A549 (cell line): ENCODE results near the gene SLC36A4. TPM values are rescaled to one million over a fixed set of nuclear protein-coding genes. Genes with fewer than 3 reads are reported as not detected.

Experiments
- ATAC-seq, 2 experiments: fragments of 200-7000 bp in 1 of 2; fragments of >200 bp in 1 of 2; cut with Nextera tagmentation in 1 of 2; cut with Tn5 transposase in 1 of 2; 3 replicates each; pipeline versions ENCODE4 v1.8.0 to v1.9.1; 2018 to 2020; ENCODE audit warnings: mild to moderate bottlenecking in 1 of 2, moderate library complexity in 1 of 2
- CTCF ChIA-PET: fragments of 300-600 bp; sonication (Branson Sonifier 250); formaldehyde crosslinking; extraction: SDS; loops from one replicate; lab custom pipeline; 2021; ENCODE audit warnings: antibody characterized with exemption, inconsistent platforms; lab: Yijun Ruan, JAX
- POLR2A ChIA-PET: fragments of 350-600 bp; formaldehyde crosslinking; extraction: SDS; loops from one replicate; lab custom pipeline; 2021; ENCODE audit warnings: antibody characterized with exemption, inconsistent platforms; lab: Yijun Ruan, JAX
- DNase-seq, 2 experiments: peaks; one replicate each; pipeline versions ENCODE4 v3.0.0 to v3.0.0-alpha.2; 2011 to 2016; ENCODE audit warnings: low read depth in 1 of 2, low spot score in 1 of 2
- FAIRE-seq: peaks from 2 replicates; lab custom pipeline; 2011; peaks lifted over from hg19 to GRCh38; lab: Jason Lieb, UNC
- H3K27ac ChIP-seq, 2 experiments: fragments of >200 bp; sonication (Bioruptor Twin); formaldehyde crosslinking; 3 replicates each; pipeline ENCODE4 v1.5.1; 2016 to 2017
- H3K4me1 ChIP-seq: fragments of >200 bp; sonication (Bioruptor Twin); formaldehyde crosslinking; 3 replicates; pipeline ENCODE4 v1.6.1; 2016
- H3K4me2 ChIP-seq: fragments of >200 bp; sonication (Bioruptor Twin); formaldehyde crosslinking; 3 replicates; pipeline ENCODE4 v1.6.1; 2016
- H3K4me3 ChIP-seq: fragments of >200 bp; sonication (Bioruptor Twin); formaldehyde crosslinking; 3 replicates; pipeline ENCODE4 v1.5.1; 2016
- H3K9me3 ChIP-seq: fragments of >200 bp; sonication (Bioruptor Twin); formaldehyde crosslinking; 3 replicates; pipeline ENCODE4 v1.6.1; 2016
- CEBPB ChIP-seq, 2 experiments: fragments of >200 bp in 1 of 2; sonication (Bioruptor Twin) in 1 of 2; formaldehyde crosslinking in 1 of 2; IDR thresholded peaks; 2 replicates each; pipeline ENCODE4 v1.6.1; 2012 to 2016
- CHD4 ChIP-seq: fragments of 200-600 bp; sonication (generic); IDR thresholded peaks from 2 replicates; pipeline ENCODE4 v1.6.1; 2016; ENCODE audit warnings: antibody characterized with exemption, mild to moderate bottlenecking, borderline replicate concordance
- EHMT2 ChIP-seq: fragments of 200-600 bp; sonication (generic); IDR thresholded peaks from 2 replicates; pipeline ENCODE4 v1.6.1; 2016; ENCODE audit warnings: antibody characterized with exemption, low read depth, mild to moderate bottlenecking, moderate library complexity
- FOSB ChIP-seq: fragments of 250-450 bp; sonication (Bioruptor Pico); IDR thresholded peaks from 2 replicates; pipeline ENCODE4 v1.5.0; 2020; ENCODE audit warnings: mild to moderate bottlenecking, moderate library complexity
- FOXS1 ChIP-seq: fragments of 250-450 bp; sonication (Bioruptor Pico); IDR thresholded peaks from 2 replicates; pipeline ENCODE4 v1.5.0; 2020; ENCODE audit warnings: mild to moderate bottlenecking, moderate library complexity
- GATA3 ChIP-seq: IDR thresholded peaks from 2 replicates; pipeline ENCODE4 v1.6.1; 2012; ENCODE audit warnings: borderline replicate concordance
- HOXB5 ChIP-seq: fragments of 250-450 bp; sonication (Bioruptor Pico); IDR thresholded peaks from 2 replicates; pipeline ENCODE4 v1.5.0; 2020; ENCODE audit warnings: mild to moderate bottlenecking, moderate library complexity
- KDM5A ChIP-seq: fragments of 200-600 bp; sonication (generic); IDR thresholded peaks from 2 replicates; pipeline ENCODE4 v1.6.1; 2016; ENCODE audit warnings: antibody characterized with exemption, mild to moderate bottlenecking
- MAFK ChIP-seq: fragments of 450-650 bp; IDR thresholded peaks from 2 replicates; pipeline ENCODE4 v1.6.1; 2014; ENCODE audit not compliant: partially characterized antibody
- MYC ChIP-seq: IDR thresholded peaks from 2 replicates; pipeline ENCODE4 v1.6.1; 2012; ENCODE audit warnings: mild to moderate bottlenecking, inconsistent platforms, low read length, improper control_type of control experiment, borderline replicate concordance
- NFE2L2 ChIP-seq: fragments of 150-350 bp; conservative IDR thresholded peaks from 2 replicates; pipeline ENCODE4 v1.6.1; 2014; ENCODE audit warnings: low read length
- NPAS2 ChIP-seq: fragments of 250-450 bp; sonication (Bioruptor Pico); IDR thresholded peaks from 2 replicates; pipeline ENCODE4 v1.8.0; 2022; ENCODE audit warnings: mild to moderate bottlenecking, moderate library complexity, borderline replicate concordance
- RCOR1 ChIP-seq: fragments of 150-350 bp; IDR thresholded peaks from 2 replicates; pipeline ENCODE4 v1.6.1; 2014; ENCODE audit warnings: antibody characterized with exemption, low read length, low read depth
- RFX5 ChIP-seq: fragments of 450-650 bp; IDR thresholded peaks from 2 replicates; pipeline ENCODE4 v1.7.1; 2014; ENCODE audit warnings: antibody characterized with exemption, mild to moderate bottlenecking, moderate library complexity
- TFCP2L1 ChIP-seq: fragments of 250-450 bp; sonication (Bioruptor Pico); IDR thresholded peaks from 2 replicates; pipeline ENCODE4 v1.5.0; 2021; ENCODE audit warnings: mild to moderate bottlenecking
- ZFP36 ChIP-seq: fragments of 450-650 bp; IDR thresholded peaks from 2 replicates; pipeline ENCODE4 v1.6.1; 2014; ENCODE audit warnings: borderline replicate concordance; ENCODE audit not compliant: partially characterized antibody
- ZNF302 ChIP-seq: fragments of 250-450 bp; sonication (Bioruptor Pico); IDR thresholded peaks from 2 replicates; pipeline ENCODE4 v1.9.0; 2021; ENCODE audit warnings: inconsistent platforms, mild to moderate bottlenecking, moderate library complexity
- ZSCAN20 ChIP-seq: fragments of 250-450 bp; sonication (Bioruptor Pico); IDR thresholded peaks from 2 replicates; pipeline ENCODE4 v1.8.0; 2022; ENCODE audit warnings: mild to moderate bottlenecking, moderate library complexity
- WGBS: methylation state at CpG from one replicate; pipeline ENCODE4 v1.1.6; 2017; ENCODE audit errors: missing lambda C conversion rate; 5-methylcytosine and 5-hydroxymethylcytosine counted together
- polyA plus RNA-seq, 4 experiments: library from polyadenylated mRNA; depleted of rRNA in 3 of 4; stranded (reverse); fragments of >200 nt; fragmentation: RNase III in 1 of 4; extraction: RNeasy Plus Mini Kit Qiagen cat#74134 plus additional on column Dnase treatment in 1 of 4; gene quantifications; 2 replicates in 3 of 4; 3 replicates in 1 of 4; pipeline ENCODE4 v1.2.3, GENCODE V29; 2011 to 2017
- TF ChIP-seq, protein P1 (sequence below): IDR thresholded peaks from 2 replicates; pipeline ENCODE4 v1.6.1; 2012; ENCODE audit warnings: low read depth, borderline replicate concordance
- TF ChIP-seq, protein P2 (sequence below): fragments of 250-450 bp; sonication (Bioruptor Pico); IDR thresholded peaks from 2 replicates; pipeline ENCODE4 v1.5.0; 2021; ENCODE audit warnings: mild to moderate bottlenecking, moderate library complexity, borderline replicate concordance

SLC36A4 gene
- polyA plus RNA-seq, 2 of the 4 experiments (the other 2 are of a cell fraction): 24.1 to 30.5 TPM

DNA sequence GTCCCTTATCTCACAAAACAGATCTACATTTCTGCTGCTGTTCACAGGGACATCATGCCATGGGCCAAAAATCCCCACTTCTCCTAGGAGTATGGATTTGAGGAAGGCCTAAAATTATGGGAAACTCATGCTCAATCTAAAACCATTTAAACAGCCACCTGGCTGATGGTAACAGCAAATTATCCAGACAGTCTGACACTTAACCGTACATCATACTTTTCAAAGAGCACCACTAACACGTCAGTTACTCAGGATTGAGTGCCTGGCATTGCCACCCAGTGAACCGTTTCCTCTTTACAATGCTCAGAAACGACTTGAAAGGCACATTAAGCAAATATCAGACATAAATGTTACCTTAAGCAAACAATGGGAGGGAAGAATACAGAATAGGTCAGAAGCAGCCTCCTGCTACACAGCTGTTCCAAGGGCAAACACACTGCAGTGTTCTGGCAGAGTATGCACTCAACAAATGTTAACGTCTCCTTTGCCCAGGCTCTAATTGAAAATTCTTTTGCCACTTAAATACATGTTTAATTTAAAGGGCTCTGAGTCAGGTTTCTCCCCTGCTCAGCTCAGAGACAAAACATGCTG, 18.8 kb upstream of the SLC36A4 start:
- TF ChIP-seq EHMT2 (no peak), MAFK (no peak), NFE2L2 (no peak), ZNF302 (CRISPR knock-in tag) (no peak), FOXS1 (CRISPR knock-in tag) (no peak)
- TF ChIP-seq, protein P1, sequence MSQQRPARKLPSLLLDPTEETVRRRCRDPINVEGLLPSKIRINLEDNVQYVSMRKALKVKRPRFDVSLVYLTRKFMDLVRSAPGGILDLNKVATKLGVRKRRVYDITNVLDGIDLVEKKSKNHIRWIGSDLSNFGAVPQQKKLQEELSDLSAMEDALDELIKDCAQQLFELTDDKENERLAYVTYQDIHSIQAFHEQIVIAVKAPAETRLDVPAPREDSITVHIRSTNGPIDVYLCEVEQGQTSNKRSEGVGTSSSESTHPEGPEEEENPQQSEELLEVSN: no peak
- DNase-seq: no peak
- Histone ChIP-seq H3K4me1 (no peaks in the 10 kb centered on the region), H3K9me3 (no peaks in the 10 kb centered on the region), H3K4me2 (no peak overlapping the region), H3K4me3 (no peak overlapping the region), H3K27ac (no peak overlapping the region)
- no peak for ATAC-seq
- FAIRE-seq: no peak
- 37% methylated on average over 5 of the region's 5 CpGs for WGBS
- ChIA-PET POLR2A (no interaction called here), CTCF (no interaction called here)

DNA sequence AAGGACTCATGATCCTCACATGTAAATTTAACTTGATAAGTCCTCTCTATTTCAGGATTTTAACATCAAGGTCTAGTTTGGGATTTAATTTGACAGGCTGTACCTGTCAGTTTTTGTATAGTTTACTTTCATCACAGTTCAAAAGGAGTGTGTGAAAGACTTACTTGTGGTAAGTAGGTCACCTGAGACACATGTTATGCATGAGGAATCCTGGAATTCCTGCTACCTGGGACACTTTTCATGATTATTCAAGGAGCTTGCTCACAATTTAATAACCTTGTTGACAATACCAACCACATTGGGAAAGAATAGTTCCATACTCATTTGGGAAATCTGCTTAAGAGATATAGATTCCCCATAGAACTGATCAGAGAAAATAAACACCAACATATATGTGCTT, 15.8 kb upstream of the SLC36A4 start:
- FAIRE-seq: no peak
- CTCF ChIA-PET: interaction anchor here (1.8 to 2.7 kb wide), 2 partner anchors 12 to 21 kb away, joined by 5 to 9 read pairs; no protein-coding TSS in a partner anchor
- Histone ChIP-seq H3K4me3 (no peak overlapping the region), H3K9me3 (no peaks in the 10 kb centered on the region), H3K27ac (no peak overlapping the region), H3K4me1 (no peaks in the 10 kb centered on the region), H3K4me2 (no peak overlapping the region)
- ATAC-seq: no peak
- DNase-seq: no peak
- POLR2A ChIA-PET: no interaction called here
- TF ChIP-seq ZSCAN20 (CRISPR knock-in tag) (no peak), GATA3 (no peak), ZNF302 (CRISPR knock-in tag) (no peak), HOXB5 (CRISPR knock-in tag) (no peak), NPAS2 (CRISPR knock-in tag) (no peak), CHD4 (no peak), FOSB (CRISPR knock-in tag) (no peak), RCOR1 (no peak), ZFP36 (no peak), RFX5 (no peak), CEBPB (IDR thresholded peaks at IDR 0.05) (no peak), KDM5A (no peak), TFCP2L1 (CRISPR knock-in tag) (no peak), MYC (no peak)
- TF ChIP-seq, protein P2, sequence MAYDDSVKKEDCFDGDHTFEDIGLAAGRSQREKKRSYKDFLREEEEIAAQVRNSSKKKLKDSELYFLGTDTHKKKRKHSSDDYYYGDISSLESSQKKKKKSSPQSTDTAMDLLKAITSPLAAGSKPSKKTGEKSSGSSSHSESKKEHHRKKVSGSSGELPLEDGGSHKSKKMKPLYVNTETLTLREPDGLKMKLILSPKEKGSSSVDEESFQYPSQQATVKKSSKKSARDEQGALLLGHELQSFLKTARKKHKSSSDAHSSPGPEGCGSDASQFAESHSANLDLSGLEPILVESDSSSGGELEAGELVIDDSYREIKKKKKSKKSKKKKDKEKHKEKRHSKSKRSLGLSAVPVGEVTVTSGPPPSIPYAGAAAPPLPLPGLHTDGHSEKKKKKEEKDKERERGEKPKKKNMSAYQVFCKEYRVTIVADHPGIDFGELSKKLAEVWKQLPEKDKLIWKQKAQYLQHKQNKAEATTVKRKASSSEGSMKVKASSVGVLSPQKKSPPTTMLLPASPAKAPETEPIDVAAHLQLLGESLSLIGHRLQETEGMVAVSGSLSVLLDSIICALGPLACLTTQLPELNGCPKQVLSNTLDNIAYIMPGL (CRISPR knock-in tag): no peak
- TF ChIP-seq, all 56 proteins: peak for 0

DNA sequence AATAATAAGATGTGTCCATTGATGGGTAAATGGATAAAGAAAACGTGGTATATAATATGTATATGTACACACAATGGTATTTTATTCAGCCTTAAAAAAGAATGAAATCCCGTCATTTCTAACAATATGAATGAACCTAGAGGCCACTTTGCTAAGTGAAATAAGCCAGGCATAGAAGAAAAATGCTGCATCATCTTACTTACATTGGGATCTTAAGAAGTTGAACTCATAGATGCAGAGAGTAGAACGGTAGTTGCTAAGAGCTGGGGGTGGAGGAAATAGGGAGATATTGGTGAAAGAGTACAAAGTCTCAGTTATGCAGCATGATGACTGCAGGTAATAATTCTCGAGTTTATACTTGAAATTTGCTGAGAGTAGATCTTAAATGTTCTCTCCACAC, 14.3 kb upstream of the SLC36A4 start:
- 39% methylated on average over 4 of the region's 4 CpGs for WGBS
- POLR2A ChIA-PET: no interaction called here

More for the DNA sequence above, 14.3 kb upstream of the SLC36A4 start:
- Histone ChIP-seq H3K9me3 (no peaks in the 10 kb centered on the region), H3K4me2 (no peak overlapping the region), H3K4me1 (no peaks in the 10 kb centered on the region), H3K27ac (no peak overlapping the region), H3K4me3 (no peak overlapping the region)
- no peak for ATAC-seq
- DNase-seq: no peak
- CTCF ChIA-PET: interaction anchor here (1.0 to 2.7 kb wide), 2 partner anchors 14 to 270 kb away, joined by 3 to 9 read pairs; no protein-coding TSS in a partner anchor
- TF ChIP-seq MAFK: peak; percentile 9
- TF ChIP-seq TFCP2L1 (CRISPR knock-in tag): no peak
- TF ChIP-seq, all 56 proteins: peak for 1
- no peak for FAIRE-seq
